NCI-H2227 treated with DMSO at 0.1 percent for 48 hours (cell line): Measurements from ENCODE around the gene HOXC12.

Experiments used
- DNase-seq: peaks from one replicate; lab custom pipeline; 2025; lab: John Stamatoyannopoulos, UW

The HOXC12 gene

DNA sequence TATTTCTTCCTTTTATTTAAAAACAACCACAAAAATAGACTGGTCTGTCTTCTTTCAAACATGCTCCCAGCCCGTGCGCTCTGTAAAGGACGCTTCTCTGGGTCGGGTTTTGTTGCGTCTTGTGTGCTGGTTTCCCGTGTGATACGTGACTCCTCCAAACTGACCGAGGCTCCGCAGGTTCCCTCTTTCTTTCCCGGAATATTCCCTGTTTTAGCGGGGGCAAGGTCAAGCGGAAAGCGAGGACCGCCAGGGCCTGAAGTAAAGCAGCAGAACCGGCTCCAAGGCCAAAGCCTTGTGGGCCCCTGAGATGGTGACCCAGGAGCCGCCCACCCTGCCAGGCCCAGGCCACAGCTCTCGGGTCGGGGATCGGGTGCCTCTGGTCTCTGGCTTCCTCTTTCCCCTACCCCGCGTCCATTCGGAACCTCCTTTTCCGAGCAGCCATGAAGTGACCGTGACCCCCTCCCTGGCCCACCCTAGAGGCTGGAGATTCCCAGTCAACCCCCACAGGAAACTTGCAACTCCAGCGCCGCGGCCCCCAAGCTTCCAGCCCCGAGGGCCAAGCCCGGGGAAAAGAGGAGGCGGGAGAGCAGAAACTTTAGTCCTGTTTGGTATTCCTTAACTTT, 29.4 kb downstream of the HOXC12 start:
- DNase-seq = no peak

GRCh38 chr12:53984901-53985691, 30.4 kb downstream of the HOXC12 start, which contains the start of gene HOXC10:
Gene HOXC10 (plus strand): TSS chr12:53985146. CDS start chr12:53985260, 114 bp downstream.
- peak; percentile 72 for DNase-seq

GRCh38 chr12:53985692-53985993, 30.9 kb downstream of the HOXC12 start:
- no peak for DNase-seq

DNA sequence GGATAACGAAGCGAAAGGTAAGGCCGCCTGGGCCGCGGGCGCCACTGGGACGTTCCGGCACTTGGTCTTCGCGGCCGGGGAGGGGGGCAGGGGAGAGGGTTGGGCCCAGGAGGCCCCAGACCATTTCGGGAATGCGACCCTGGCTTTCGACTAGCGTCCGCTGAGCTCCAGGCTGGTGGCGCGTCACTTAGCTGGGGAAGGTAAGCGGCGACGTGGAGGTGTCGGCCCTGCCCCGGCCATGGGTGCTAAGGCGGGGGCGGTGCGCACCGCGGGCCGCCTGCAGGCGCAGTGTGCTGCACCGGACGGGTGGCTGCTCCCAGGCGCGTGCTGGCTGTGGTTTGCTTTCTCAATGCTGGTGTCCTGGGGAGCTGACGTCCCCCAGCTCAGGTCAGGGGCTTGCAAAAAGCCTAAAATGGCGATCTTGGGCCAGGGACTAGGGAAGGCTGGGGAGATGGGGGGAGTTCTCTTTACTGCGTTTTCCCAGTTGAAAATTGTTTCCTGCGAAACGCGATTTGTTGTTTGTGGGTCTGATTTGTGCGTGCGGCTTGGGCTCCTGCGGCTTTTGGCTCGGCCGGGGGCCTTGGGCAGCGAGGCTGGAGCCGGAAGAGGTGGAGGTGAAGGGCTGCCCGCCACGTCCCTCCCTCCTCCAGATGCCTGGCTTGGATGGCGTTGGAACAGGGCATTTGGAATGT, 31.4 kb downstream of the HOXC12 start:
- no peak for DNase-seq

DNA sequence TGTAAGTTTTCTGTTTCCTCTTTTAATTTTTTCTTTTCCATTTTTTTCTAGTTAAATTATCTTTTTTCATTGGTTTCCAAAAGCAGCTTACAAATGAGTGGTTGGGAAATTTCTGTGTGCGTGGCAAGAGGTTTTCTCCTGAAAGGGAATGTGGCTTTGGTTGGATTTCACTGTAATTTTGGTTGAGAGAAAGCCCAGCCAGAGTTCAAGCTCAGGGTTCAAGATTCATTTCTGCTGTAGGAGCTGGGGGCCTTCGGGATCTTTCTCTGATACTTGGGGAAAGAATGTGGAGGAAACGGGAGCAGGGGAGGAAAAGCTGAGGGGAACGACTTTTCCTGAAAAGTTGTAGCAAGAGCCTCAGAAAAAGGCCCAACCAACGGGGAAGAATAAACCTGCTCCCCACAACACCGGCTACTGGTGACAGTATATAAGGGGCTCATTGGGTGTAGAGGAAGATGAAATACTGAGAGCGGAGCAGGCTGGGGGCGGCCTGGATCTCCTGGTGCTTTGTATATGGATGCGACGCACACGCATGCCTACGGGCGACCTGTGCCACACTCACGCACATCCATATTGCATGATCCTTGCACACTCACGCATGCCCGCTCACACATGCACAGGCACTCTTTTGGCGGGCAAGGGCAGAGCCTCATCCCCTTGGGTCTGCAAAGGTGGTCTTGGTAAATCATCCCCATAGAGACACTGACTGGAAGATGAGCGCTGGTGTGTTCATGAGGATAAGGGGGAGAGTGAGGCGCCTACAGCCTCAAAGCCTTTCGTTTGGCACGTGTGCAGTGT, 32.2 kb downstream of the HOXC12 start:
- DNase-seq = no peak

- DNase-seq = no peak
Observed at GRCh38 chr12:53987787-53988230, 33.1 kb downstream of the HOXC12 start.

- DNase-seq = no peak
Observed at GRCh38 chr12:53988541-53989226, 34.0 kb downstream of the HOXC12 start.

- DNase-seq = peak; percentile 10
Observed at GRCh38 chr12:53989227-53990113, 34.8 kb downstream of the HOXC12 start.

GRCh38 chr12:53990311-53991076, 35.8 kb downstream of the HOXC12 start:
- DNase-seq = no peak

- DNase-seq = no peak
Observed at GRCh38 chr12:53991077-53991460, 36.4 kb downstream of the HOXC12 start.

DNA sequence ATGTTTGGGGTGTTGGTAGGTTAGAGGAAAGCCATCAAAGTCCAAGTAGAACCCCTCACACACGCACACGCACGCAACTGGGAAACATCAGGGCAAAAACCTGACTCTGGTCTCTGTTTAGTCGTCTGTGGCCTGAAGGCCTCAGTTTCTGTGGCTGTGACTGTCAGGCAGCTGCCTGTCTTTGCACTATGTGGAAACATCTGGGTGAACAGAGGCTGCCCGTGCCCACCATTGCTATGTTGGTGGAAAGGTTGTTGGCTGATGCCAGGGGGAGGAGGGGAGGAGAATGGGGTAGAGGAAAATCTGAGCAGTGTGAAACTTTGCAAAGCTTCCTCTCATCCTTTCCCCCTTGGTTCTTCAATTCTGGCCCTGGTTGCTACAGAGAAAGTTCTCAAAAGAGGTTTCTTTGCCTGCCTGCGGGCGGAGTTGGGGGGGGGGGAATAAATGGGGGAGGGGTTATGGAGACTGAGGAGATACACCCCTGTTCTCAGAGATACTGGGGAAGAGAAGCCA, 37.7 kb downstream of the HOXC12 start:
- DNase-seq = no peak

DNA sequence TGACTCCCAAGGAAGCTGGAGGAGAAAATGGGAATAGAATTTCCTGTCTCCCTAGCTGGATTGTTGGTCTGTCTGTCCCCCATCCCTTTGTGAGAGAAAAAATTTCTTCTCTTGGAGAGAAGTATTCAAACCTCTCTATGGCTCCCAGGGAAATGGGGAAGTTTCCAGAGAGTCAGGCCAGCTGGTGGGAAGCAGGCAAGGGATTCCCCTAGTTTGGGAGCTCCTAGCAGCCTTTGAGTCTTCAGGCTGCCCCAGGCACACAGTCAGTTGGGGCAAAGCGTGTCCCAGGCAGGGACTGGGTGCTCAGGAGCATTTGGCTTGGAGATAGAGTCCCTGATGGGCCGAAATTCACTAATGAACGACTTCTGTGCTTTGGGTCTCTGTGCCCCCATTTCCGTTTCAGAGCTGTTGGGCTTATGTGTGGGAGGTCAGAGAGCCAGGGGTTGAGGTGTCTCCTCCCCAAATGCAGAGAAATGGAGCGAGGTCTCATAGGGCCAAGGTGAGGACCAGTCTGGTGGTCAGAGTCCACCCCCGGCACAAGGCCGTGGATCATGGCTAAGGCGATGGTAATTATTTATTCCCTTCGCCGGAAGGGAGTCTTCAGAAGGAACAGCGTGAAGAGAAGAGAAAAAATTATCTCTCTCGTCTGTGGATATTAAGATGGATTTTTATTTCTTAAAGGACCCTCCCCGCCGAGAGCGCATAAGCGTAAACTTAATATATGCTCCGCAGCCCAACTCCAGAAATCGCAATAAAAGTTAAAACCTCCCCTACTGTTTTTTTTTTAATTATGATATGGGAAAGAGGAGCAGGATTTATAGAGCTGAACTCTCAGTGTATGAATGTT, 38.7 kb downstream of the HOXC12 start:
- no peak for DNase-seq

- DNase-seq = no peak
Observed at GRCh38 chr12:53994009-53994263, 39.2 kb downstream of the HOXC12 start.

DNA sequence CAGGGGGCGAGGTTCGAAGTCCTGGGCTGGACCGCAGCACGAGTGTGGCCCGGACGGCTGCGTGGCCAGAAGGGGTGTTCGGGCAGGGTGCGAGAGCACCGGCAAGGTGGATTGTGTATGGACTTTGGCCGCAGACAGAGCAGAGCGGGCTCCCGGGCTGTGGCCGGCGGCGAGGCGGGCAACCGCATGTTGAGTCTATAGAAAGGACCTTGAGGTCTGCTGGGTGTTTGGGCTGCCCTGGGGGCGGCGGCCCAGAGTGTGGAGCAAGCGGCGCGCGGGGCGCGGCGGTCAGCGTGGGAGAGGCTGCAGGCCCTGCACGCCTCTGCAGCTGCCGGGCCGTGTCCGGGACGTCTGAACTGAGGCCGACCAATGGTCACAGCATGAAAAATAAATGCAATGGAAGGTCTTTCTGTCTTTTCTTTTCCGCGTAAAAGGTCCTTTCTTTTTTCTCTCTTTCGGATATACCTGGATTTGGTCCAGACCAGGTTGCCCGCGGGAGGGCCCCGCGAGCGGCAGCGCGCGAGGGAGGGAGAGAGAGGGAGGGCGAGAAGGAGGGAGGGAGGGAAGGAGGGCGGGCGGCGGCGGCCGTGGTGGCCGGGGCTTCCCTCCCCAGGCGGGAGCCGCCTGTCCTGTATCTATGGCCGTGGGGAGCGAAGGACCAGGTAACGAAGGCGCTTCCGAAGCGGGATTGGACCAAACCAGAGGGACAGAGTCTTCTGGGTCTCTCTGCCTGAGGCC, 39.7 kb downstream of the HOXC12 start:
- DNase-seq = no peak

DNA sequence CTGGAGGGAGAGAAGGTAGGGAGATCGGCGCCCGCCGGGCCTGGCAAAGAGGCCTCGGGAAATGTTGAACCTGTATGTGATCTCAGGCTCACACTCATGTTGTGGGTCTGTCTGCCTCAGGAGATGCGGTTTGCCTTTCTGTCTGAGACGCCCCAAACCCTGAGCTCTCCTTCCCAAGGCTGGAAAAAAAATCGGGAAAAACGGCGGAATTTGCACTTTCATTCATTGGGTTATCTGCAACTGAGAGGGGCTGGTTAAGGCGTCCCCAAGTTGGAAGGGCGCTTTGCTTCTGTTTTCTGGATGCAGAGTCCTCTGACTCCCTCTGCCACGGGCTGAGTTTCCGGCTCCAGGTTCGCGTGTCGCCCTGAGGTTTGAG, 40.3 kb downstream of the HOXC12 start:
- DNase-seq = no peak

- no peak for DNase-seq
Observed at GRCh38 chr12:53995378-53996239, 40.9 kb downstream of the HOXC12 start.
